GM12873 (cell line): ENCODE measurements around the gene PLTP.

Source experiments
- TF ChIP-seq, protein P1 (sequence below): IDR thresholded peaks from 2 replicates; pipeline ENCODE4 v1.5.1; 2012; ENCODE audit warnings: low read depth, mild to moderate bottlenecking, moderate library complexity, low read length, control low read depth; ENCODE audit not compliant: insufficient read depth; ENCODE audit errors: missing control alignments

Gene PLTP

GRCh38 chr20:45861221-45862075, 50.5 kb downstream of the PLTP start:
- TF ChIP-seq, protein P1, sequence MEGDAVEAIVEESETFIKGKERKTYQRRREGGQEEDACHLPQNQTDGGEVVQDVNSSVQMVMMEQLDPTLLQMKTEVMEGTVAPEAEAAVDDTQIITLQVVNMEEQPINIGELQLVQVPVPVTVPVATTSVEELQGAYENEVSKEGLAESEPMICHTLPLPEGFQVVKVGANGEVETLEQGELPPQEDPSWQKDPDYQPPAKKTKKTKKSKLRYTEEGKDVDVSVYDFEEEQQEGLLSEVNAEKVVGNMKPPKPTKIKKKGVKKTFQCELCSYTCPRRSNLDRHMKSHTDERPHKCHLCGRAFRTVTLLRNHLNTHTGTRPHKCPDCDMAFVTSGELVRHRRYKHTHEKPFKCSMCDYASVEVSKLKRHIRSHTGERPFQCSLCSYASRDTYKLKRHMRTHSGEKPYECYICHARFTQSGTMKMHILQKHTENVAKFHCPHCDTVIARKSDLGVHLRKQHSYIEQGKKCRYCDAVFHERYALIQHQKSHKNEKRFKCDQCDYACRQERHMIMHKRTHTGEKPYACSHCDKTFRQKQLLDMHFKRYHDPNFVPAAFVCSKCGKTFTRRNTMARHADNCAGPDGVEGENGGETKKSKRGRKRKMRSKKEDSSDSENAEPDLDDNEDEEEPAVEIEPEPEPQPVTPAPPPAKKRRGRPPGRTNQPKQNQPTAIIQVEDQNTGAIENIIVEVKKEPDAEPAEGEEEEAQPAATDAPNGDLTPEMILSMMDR, result no peak

DNA sequence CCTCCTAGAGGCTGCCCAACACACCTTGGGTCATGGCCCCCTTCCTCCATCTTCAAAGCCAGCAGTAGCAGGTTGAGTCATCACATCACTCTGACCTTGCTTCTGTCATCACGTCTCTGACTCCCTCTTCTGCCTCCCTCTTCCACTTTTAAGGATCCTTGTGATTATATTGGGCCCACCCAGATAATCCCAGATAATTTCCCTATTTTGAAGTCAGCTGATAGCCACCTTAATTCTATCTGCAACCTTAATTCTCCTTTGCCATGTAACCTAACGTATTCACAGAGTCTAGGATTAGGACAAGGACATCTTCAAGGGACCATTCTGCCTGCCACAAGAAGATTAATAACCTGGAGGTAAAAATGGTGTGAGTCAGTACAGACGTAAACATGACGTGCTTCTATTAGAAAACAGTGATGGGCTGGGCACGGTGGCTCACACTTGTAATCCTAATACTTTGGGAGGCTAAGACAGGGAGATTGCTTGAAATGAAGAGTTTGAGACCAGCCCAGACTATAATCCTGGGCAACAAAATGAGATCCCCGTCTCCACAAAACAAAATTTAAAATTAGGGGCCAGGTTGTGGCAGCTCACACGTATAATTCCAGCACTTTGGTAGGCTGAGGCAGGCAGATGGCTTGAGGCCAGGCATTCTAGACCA, 51.3 kb downstream of the PLTP start:
- TF ChIP-seq, protein P1, result no peak

DNA sequence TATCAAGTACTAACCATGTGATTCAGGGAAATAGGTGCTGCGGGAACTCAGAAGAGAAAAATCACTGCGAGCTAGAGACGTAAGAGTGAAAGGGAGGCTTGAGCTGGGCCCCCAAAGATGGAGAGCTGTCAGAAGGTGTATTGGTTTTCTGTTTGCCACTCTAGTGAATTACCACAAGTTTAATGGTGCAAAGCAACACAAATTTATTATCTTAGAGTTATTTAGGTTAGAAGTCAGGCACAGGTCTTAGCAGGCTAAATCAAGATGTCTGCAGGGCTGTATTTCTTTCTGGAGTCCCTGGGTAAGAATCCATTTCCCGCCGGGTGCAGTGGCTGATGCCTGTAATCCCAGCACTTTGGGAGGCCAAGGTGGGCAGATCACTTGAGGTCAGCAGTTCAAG, 52.0 kb downstream of the PLTP start:
- TF ChIP-seq, protein P1, result no peak

DNA sequence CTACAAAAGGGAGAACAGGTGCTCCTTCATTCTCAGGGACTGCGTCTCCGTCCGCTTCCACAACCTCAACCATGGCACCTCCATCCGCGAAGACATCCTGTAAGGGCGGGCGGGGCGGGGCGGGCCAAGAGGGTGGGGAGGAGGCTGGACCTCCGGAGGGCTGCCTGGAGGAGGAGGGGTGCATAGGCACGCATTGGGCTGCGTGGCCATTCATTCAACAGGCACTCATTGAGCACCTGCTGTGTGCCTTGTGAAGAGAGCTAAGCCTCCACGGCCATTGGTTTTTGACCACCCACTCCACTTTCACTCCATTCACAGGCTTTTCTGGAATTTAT, 54.1 kb downstream of the PLTP start:
- TF ChIP-seq, protein P1, result no peak

- TF ChIP-seq, protein P1, result no peak
Observed at GRCh38 chr20:45857114-45857881, 54.7 kb downstream of the PLTP start, which contains the start of the genes ACOT8 and ZSWIM3. ACOT8 (minus strand) TSS chr20:45857392; CDS start chr20:45857315, 77 bp downstream. ZSWIM3 (plus strand) TSS chr20:45857614; CDS start chr20:45857826, 212 bp downstream.

GRCh38 chr20:45853484-45853883, 58.5 kb downstream of the PLTP start:
- TF ChIP-seq, protein P1, result no peak

GRCh38 chr20:45852326-45852725, 59.6 kb downstream of the PLTP start:
- TF ChIP-seq, protein P1, result no peak
